Heart left ventricle (tissue), 16 donors: ENCODE measurements around the gene DYNLT2. TPM values are rescaled to one million over a fixed set of nuclear protein-coding genes. Genes with fewer than 3 reads are reported as not detected.

Experiments
- ATAC-seq, 4 donors: fragments of 200-7000 bp; cut with Tn5 transposase; one replicate each; pipeline ENCODE4 v1.9.1; 2020 to 2022; ENCODE audit warnings: moderate library complexity in 4 of 4, mild to moderate bottlenecking in 3 of 4, moderate number of reproducible peaks in 1 of 4
- DNase-seq, 5 donors: peaks; one replicate each; pipeline ENCODE4 v3.0.0-alpha.2; 2020
- H3K27ac ChIP-seq, 12 donors: fragments of 200-600 bp; sonication (generic) in 4 of 12; one replicate each; pipeline versions ENCODE4 v1.5.0 to v1.8.0; 2016 to 2022; ENCODE audit warnings: mild to moderate bottlenecking in 2 of 12
- H3K27me3 ChIP-seq, 9 donors: fragments of 200-600 bp; sonication (generic) in 2 of 9; one replicate each; pipeline versions ENCODE4 v1.5.1 to v1.8.0; 2016 to 2022; ENCODE audit warnings: mild to moderate bottlenecking in 3 of 9
- H3K36me3 ChIP-seq, 9 donors: fragments of 200-600 bp; sonication (generic) in 2 of 9; one replicate each; pipeline versions ENCODE4 v1.5.0 to v1.8.0; 2018 to 2022; ENCODE audit warnings: mild to moderate bottlenecking in 2 of 9
- H3K4me1 ChIP-seq, 12 donors: fragments of 200-600 bp; sonication (generic) in 4 of 12; one replicate each; pipeline versions ENCODE4 v1.5.0 to v1.8.0; 2016 to 2022; ENCODE audit warnings: mild to moderate bottlenecking in 3 of 12
- H3K4me3 ChIP-seq, 12 donors: fragments of 200-600 bp; sonication (generic) in 4 of 12; one replicate each; pipeline versions ENCODE4 v1.5.0 to v1.8.0; 2017 to 2022; ENCODE audit warnings: mild to moderate bottlenecking in 9 of 12, moderate library complexity in 4 of 12
- H3K9me3 ChIP-seq, 12 donors: fragments of 200-600 bp; sonication (generic) in 4 of 12; one replicate each; pipeline versions ENCODE4 v1.5.0 to v1.8.0; 2016 to 2022; ENCODE audit warnings: mild to moderate bottlenecking in 1 of 12
- POLR2A ChIP-seq, 2 donors: fragments of 450-650 bp; IDR thresholded peaks; one replicate each; pipeline ENCODE4 v1.6.1; 2017; ENCODE audit warnings: antibody characterized with exemption in 2 of 2, mild to moderate bottlenecking in 2 of 2, moderate library complexity in 2 of 2
- WGBS, 4 donors: extraction: QIAGEN DNeasy Blood & Tissue Kit in 2 of 4; methylation state at CpG; one replicate each; pipeline versions ENCODE4 v1.1.5 to v1.1.7; 2013 to 2018; 5-methylcytosine and 5-hydroxymethylcytosine counted together
- intact Hi-C, 10 donors: fragments of 100-400 bp; cut with DNase I; formaldehyde crosslinking; loops; one replicate each; pipeline versions ENCODE4 v1.11.1 to v1.14.2; 2022
- polyA plus RNA-seq, 2 donors: library from polyadenylated mRNA; stranded (reverse); fragments of 200-250 nt; gene quantifications; one replicate each; pipeline ENCODE4 v1.2.3, GENCODE V29; 2013
- total RNA-seq, 9 donors: library from RNA; depleted of rRNA in 2 of 9; stranded (reverse); fragments of >200 nt in 2 of 9; fragmentation: NEBNext Ultra II Directional in 3 of 9; extraction: Animal tissue kit (Norgen Biotek cat#: 25700) in 3 of 9; gene quantifications; one replicate each; pipeline versions ENCODE4 v1.1.0 to v1.2.4, GENCODE V29; 2016 to 2023
- TF ChIP-seq, protein P1 (sequence below), 12 donors: fragments of 200-600 bp; sonication (generic) in 4 of 12; IDR thresholded peaks; one replicate each; pipeline versions ENCODE4 v1.5.0 to v1.8.0; 2018 to 2022; ENCODE audit warnings: antibody characterized with exemption in 12 of 12, mild to moderate bottlenecking in 5 of 12
- donor health status: ischemic (EF 13 %, LVEDD 7.1; RV severe dilation, severe dysfunction).
- donor health status: healthy with polysubstance abuse.
- donor health status: DM: no; HTN: yes; CAD: no.
- donor health status: DM: no; HTN: no; CAD: no.
- donor health status: ischemic (EF 25% LVEDD 6.9; RV normal size, moderate dysfunction).
- donor health status: ischemic (EF 25% LVEDD 5.7; RV mildly dilated, moderate dysfunction).
- donor health status: healthy.
- donor health status: DM: yes; HTN: yes; CAD: no.
- donor health status: ischemic (EF 35%, LVEDD 5.7; RV mildly dilated, moderate dysfunction).
- donor health status: nonischemic (EF 11% LVEDD 7.7; RV severe dilation, severe dysfunction).
- donor health status: DM: yes; HTN: yes; CAD: no.
- donor health status: PGD.
- donor health status: ischemic (EF 29% LVEDD 5.4; RV normal size, mild dysfunction).
- donor health status: nonischemic (EF 23%, LVEDD 6.1; RV moderate dilation, normal function).

Gene DYNLT2
- total and polyA plus RNA-seq, 11 donors = 0.49 to 1.5 (median 0.67) TPM

DNA sequence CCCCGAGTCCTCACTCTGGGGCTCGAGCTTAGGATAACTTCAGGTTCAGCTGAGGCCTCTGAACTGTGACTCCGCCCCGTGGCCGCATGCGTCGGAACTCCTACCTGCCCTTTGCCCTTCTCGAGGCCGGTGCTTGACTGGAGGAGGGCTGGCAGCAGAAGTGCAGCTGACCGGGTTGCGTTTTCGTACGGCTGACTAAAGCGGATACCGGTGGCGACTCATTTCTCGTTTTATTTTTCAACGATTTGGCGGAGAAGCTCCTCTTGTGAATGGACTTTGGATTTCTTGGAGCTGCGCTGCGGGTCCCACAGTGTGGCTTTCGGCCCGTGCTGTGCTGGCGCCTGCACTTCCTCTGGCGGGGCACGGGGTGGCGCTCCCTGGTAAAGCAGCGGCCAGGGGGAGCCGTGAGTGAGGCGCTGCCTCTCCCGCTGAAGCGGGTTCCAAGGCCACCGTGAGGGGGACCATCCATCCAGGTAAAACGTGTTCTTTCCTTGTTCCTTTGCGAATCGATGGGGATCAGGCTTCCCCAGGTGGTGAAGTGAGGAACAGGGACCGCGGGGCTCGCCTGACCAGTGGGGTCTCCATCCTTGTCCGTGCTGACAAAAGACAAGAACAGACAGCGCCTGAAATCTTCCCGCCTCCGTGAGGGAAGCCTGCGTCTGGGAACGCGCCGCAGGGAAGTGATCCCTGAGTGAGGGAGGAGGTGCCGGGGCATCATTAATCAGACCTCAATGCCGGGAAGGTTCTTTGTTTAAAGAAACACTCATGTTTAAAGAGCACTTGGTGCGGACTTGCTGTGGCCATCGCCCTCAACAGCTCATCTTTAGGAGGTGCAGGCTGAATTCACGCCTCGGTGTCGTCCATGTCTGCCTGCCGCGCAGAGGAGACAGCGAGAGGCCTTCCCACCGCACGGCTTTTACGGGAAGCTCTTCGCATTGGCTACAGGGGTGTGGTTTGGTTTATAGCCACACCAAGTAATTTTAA lies 38.9 kb upstream of the DYNLT2 start:
- Histone ChIP-seq H3K36me3 (no peaks in the 10 kb centered on the region), H3K4me3 (peak overlapping the region in 11 of 12 donors; percentile 14 to 63 (median 49)), H3K27me3 (peaks cover 0 to 13% (median 0%) of the 10 kb centered on the region in 9 donors), H3K9me3 (no peaks in the 10 kb centered on the region), H3K4me1 (peaks cover 0 to 18% (median 13%) of the 10 kb centered on the region in 12 donors), H3K27ac (peak overlapping the region in 9 of 12 donors; percentile 10 to 82 (median 54))
- intact Hi-C loops = loop anchor here (2.0 to 5.0 kb wide), 5 partner anchors 737 to 742 kb away; no protein-coding TSS in a partner anchor
- TF ChIP-seq POLR2A (IDR thresholded peaks at IDR 0.05) = no peak
- TF ChIP-seq, protein P1, sequence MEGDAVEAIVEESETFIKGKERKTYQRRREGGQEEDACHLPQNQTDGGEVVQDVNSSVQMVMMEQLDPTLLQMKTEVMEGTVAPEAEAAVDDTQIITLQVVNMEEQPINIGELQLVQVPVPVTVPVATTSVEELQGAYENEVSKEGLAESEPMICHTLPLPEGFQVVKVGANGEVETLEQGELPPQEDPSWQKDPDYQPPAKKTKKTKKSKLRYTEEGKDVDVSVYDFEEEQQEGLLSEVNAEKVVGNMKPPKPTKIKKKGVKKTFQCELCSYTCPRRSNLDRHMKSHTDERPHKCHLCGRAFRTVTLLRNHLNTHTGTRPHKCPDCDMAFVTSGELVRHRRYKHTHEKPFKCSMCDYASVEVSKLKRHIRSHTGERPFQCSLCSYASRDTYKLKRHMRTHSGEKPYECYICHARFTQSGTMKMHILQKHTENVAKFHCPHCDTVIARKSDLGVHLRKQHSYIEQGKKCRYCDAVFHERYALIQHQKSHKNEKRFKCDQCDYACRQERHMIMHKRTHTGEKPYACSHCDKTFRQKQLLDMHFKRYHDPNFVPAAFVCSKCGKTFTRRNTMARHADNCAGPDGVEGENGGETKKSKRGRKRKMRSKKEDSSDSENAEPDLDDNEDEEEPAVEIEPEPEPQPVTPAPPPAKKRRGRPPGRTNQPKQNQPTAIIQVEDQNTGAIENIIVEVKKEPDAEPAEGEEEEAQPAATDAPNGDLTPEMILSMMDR (IDR thresholded peaks at IDR 0.05) = peak; percentile 87 to 98 (median 96)
- DNase-seq = peak; percentile 68 to 89 (median 71)
- WGBS, 4 donors = 1 to 2% (median 2%) methylated on average over 49 to 61 of the region's 61 CpGs
- peak; percentile 88 to 98 (median 96) for ATAC-seq

- H3K4me1 ChIP-seq = peaks cover 0 to 18% (median 13%) of the 10 kb centered on the region in 12 donors
- DNase-seq (no peak), ATAC-seq (no peak)
- WGBS, 4 donors = 62 to 64% (median 63%) methylated on average over 22 to 24 of the region's 24 CpGs
- intact Hi-C loops = loop anchor here in 1 of 10 donors (5.0 kb wide), 1 partner anchor 743 kb away; no protein-coding TSS in a partner anchor
- no peaks in the 10 kb centered on the region for H3K36me3 ChIP-seq
- peak overlapping the region in 1 of 12 donors; percentile 82 for H3K27ac ChIP-seq
- no peaks in the 10 kb centered on the region for H3K9me3 ChIP-seq
- no peak for TF ChIP-seq POLR2A (IDR thresholded peaks at IDR 0.05)
- TF ChIP-seq, protein P1 (IDR thresholded peaks at IDR 0.05) = no peak
- H3K4me3 ChIP-seq = peak overlapping the region in 10 of 12 donors; percentile 44 to 63 (median 50)
- peaks cover 0 to 12% (median 0%) of the 10 kb centered on the region in 9 donors for H3K27me3 ChIP-seq
Observed at GRCh38 chr6:169789146-169789943, 38.0 kb upstream of the DYNLT2 start.

DNA sequence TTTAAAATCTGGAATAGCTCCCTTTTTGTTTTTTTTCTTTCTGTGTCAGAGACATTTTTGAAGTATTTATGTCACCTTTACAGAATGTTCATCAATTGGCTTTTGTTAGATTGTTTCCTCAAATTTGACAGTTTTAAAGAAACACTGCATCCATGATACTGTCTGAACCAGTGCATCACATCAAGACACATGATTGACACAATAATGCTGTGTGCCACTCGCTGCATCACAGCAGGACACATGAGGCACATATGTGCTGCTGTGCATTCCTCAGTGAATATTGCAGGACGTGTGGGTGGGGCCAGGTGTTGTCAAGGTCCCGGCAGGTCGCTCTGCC lies 37.4 kb upstream of the DYNLT2 start:
- H3K36me3 ChIP-seq = no peaks in the 10 kb centered on the region
- H3K4me3 ChIP-seq = no peak overlapping the region
- no peak overlapping the region for H3K27ac ChIP-seq
- TF ChIP-seq, protein P1 (IDR thresholded peaks at IDR 0.05) = no peak
- no peak for TF ChIP-seq POLR2A (IDR thresholded peaks at IDR 0.05)
- no peak for DNase-seq
- ATAC-seq = no peak
- 57 to 79% (median 75%) methylated on average over 4 of the region's 4 CpGs for WGBS, 4 donors
- peaks cover 0 to 18% (median 13%) of the 10 kb centered on the region in 12 donors for H3K4me1 ChIP-seq
- intact Hi-C loops = loop anchor here in 1 of 10 donors (5.0 kb wide), 1 partner anchor 744 kb away; no protein-coding TSS in a partner anchor
- H3K9me3 ChIP-seq = no peaks in the 10 kb centered on the region
- peaks cover 0 to 6% (median 0%) of the 10 kb centered on the region in 9 donors for H3K27me3 ChIP-seq
